ENCODE results near the gene COL17A1.

GRCh38 chr10:104043185-104043830 lies 42.4 kb downstream of the COL17A1 start:
- TF ChIP-seq CTCF (conservative IDR thresholded peaks at IDR 0.05 in 1 of 2, IDR thresholded peaks at IDR 0.05 in 1 of 2; ENCODE audit: low read depth in 1 of 2, low read length in 2 of 2) (no peak), EZH2 (IDR thresholded peaks at IDR 0.05; ENCODE audit: low read length, missing control alignments) (no peak)

Measured in fibroblast of lung (primary cell).